Endothelial cell of umbilical vein (primary cell): ENCODE data around the gene PRKAB1. TPM values are rescaled to one million over a fixed set of nuclear protein-coding genes. Genes with fewer than 3 reads are reported as not detected.

Experiments
- BruUV-seq: library from RNA; stranded (reverse); fragments of 400-500 nt; replicated peaks from 2 replicates; lab custom pipeline; 2021; lab: Mats Ljungman, UMichigan
- CTCF ChIA-PET: fragments of 300-600, 350-600 bp; sonication (Branson Sonifier 250); formaldehyde crosslinking; loops from one replicate; lab custom pipeline; 2021; ENCODE audit warnings: antibody characterized with exemption, inconsistent platforms; lab: Charles Lee
- POLR2A ChIA-PET: fragments of 300-600, 350-600 bp; sonication (Branson Sonifier 250); formaldehyde crosslinking; loops from one replicate; lab custom pipeline; 2021; ENCODE audit warnings: antibody characterized with exemption, inconsistent platforms; lab: Charles Lee
- DNase-seq: peaks from one replicate; pipeline ENCODE4 v3.0.0-alpha.2; 2011; ENCODE audit warnings: low read depth, low spot score
- FAIRE-seq: peaks from 2 replicates; lab custom pipeline; 2011; peaks lifted over from hg19 to GRCh38; lab: Jason Lieb, UNC
- H2AFZ ChIP-seq: 2 replicates; pipeline ENCODE4 v1.6.0; 2012; ENCODE audit warnings: low read depth, low read length, control low read depth, inconsistent platforms
- H3K27ac ChIP-seq: 2 replicates; pipeline ENCODE4 v1.5.1; 2011; ENCODE audit warnings: low read depth, mild to moderate bottlenecking, control low read depth, low read length, moderate library complexity; ENCODE audit not compliant: insufficient read depth
- H3K27me3 ChIP-seq, 2 experiments: 2 replicates each; pipeline versions ENCODE4 v1.6.0 to v1.6.1; 2011; ENCODE audit warnings: low read length in 2 of 2, mixed read lengths in 1 of 2; ENCODE audit not compliant: control insufficient read depth in 2 of 2, insufficient read depth in 2 of 2
- H3K36me3 ChIP-seq, 2 experiments: 2 replicates in 1 of 2; 3 replicates in 1 of 2; pipeline ENCODE4 v1.5.1; 2011; ENCODE audit warnings: low read length in 2 of 2, mild to moderate bottlenecking in 1 of 2, moderate library complexity in 1 of 2; ENCODE audit not compliant: control insufficient read depth in 2 of 2, insufficient read depth in 2 of 2; ENCODE audit errors: extremely low read depth in 1 of 2
- H3K4me1 ChIP-seq: 3 replicates; pipeline ENCODE4 v1.5.1; 2011; ENCODE audit warnings: mild to moderate bottlenecking, low read length; ENCODE audit not compliant: control insufficient read depth, insufficient read depth; ENCODE audit errors: extremely low read depth
- H3K4me2 ChIP-seq: 2 replicates; pipeline ENCODE4 v1.6.1; 2011; ENCODE audit warnings: low read length, control low read depth, mixed read lengths; ENCODE audit not compliant: insufficient read depth
- H3K4me3 ChIP-seq, 3 experiments: fragments of 200-600 bp in 1 of 3; sonication (generic), shearing (Covaris generic) in 1 of 3; replicated peaks in 1 of 3; 2 replicates each; pipeline ENCODE4 v1.5.1; 2011 to 2016; ENCODE audit warnings: control low read depth in 3 of 3, low read length in 3 of 3, mild to moderate bottlenecking in 2 of 3, inconsistent platforms in 1 of 3, low read depth in 1 of 3, moderate library complexity in 1 of 3; ENCODE audit not compliant: insufficient read depth in 1 of 3
- H3K79me2 ChIP-seq: 2 replicates; pipeline ENCODE4 v1.6.0; 2012; ENCODE audit warnings: low read length, inconsistent platforms; ENCODE audit not compliant: control insufficient read depth, insufficient read depth
- H3K9ac ChIP-seq: replicated peaks from 2 replicates; pipeline ENCODE3; 2011; ENCODE audit warnings: low read length, control low read depth; ENCODE audit not compliant: insufficient read depth; ENCODE audit errors: extremely low read depth
- H3K9me1 ChIP-seq: replicated peaks from 3 replicates; pipeline ENCODE4 v1.6.0; 2011; ENCODE audit warnings: mild to moderate bottlenecking, low read length; ENCODE audit not compliant: control insufficient read depth, insufficient read depth; ENCODE audit errors: extremely low read depth
- H3K9me3 ChIP-seq: replicated peaks from 2 replicates; pipeline ENCODE4 v1.5.1; 2012; ENCODE audit warnings: low read length, inconsistent platforms; ENCODE audit not compliant: control insufficient read depth, insufficient read depth
- H4K20me1 ChIP-seq: replicated peaks from 2 replicates; pipeline ENCODE3; 2011; ENCODE audit warnings: mild to moderate bottlenecking, low read length; ENCODE audit not compliant: control insufficient read depth, insufficient read depth; ENCODE audit errors: extremely low read depth
- FOS ChIP-seq: IDR thresholded peaks from 2 replicates; pipeline ENCODE4 v1.6.1; 2011; ENCODE audit warnings: mild to moderate bottlenecking, low read length, moderate library complexity, borderline replicate concordance; ENCODE audit not compliant: insufficient read depth
- GATA2 ChIP-seq: IDR thresholded peaks from 2 replicates; pipeline ENCODE4 v1.7.0; 2011; ENCODE audit warnings: low read depth, mild to moderate bottlenecking, moderate library complexity, mixed read lengths, low read length; ENCODE audit not compliant: insufficient read length, insufficient read depth
- POLR2AphosphoS5 ChIP-seq: IDR thresholded peaks from 2 replicates; pipeline ENCODE4 v1.6.1; 2012; ENCODE audit warnings: low read depth, mild to moderate bottlenecking, control low read depth, low read length, moderate library complexity; ENCODE audit not compliant: insufficient read depth
- dilution Hi-C: fragments of 300-500 bp; cut with MboI; formaldehyde crosslinking; loops from one replicate; pipeline ENCODE4 v1.15.0; 2019; ENCODE audit warnings: low sequenced_read_pairs; ENCODE audit not compliant: extremely low pct_ligation_motif_present
- intact Hi-C: fragments of 100-400 bp; cut with micrococcal nuclease; formaldehyde crosslinking; loops from one replicate; pipeline ENCODE4 v1.10.0; 2022
- polyA plus RNA-seq, 4 experiments: library from polyadenylated mRNA; depleted of rRNA in 3 of 4; stranded (reverse) in 3 of 4; unstranded in 1 of 4; fragments of >200 nt; gene quantifications; 2 replicates each; pipeline versions ENCODE4 v1.2.1 to v1.2.3, GENCODE V29; 2011 to 2012; ENCODE audit warnings: missing spikeins in 1 of 4
- total RNA-seq: library from RNA; stranded (reverse); gene quantifications from 2 replicates; pipeline ENCODE4 v1.2.3, GENCODE V29; 2021
- TF ChIP-seq, protein P1 (sequence below): IDR thresholded peaks from 2 replicates; pipeline ENCODE4 v1.6.1; 2011; ENCODE audit not compliant: insufficient read depth, insufficient read length

PRKAB1 gene
- total and polyA plus RNA-seq, 2 donors (not counting 3 experiments of a cell fraction or from before 2014, with no cell fraction given) = 23.1 to 27.0 TPM

GRCh38 chr12:119711693-119712092 lies 43.8 kb downstream of the PRKAB1 start:
- intact Hi-C loops = no loop called here
- Histone ChIP-seq H3K36me3 (no peaks in the 10 kb centered on the region), H3K9ac (no peak overlapping the region), H4K20me1 (no peaks in the 10 kb centered on the region), H3K79me2 (no peaks in the 10 kb centered on the region), H3K4me1 (peaks cover 15% of the 10 kb centered on the region), H3K27me3 (no peaks in the 10 kb centered on the region), H3K9me3 (no peaks in the 10 kb centered on the region), H3K27ac (no peak overlapping the region), H2AFZ (no peak overlapping the region), H3K4me2 (no peak overlapping the region), H3K4me3 (no peak overlapping the region), H3K9me1 (no peaks in the 10 kb centered on the region)
- BruUV-seq = no TSS peak
- dilution Hi-C loops = no loop called here
- CTCF ChIA-PET = interaction anchor here (2.1 to 2.5 kb wide), 2 partner anchors 12 to 70 kb away, joined by 7 to 14 read pairs; no protein-coding TSS in a partner anchor
- no peak for DNase-seq
- no peak for FAIRE-seq
- POLR2A ChIA-PET = no interaction called here
- no peak for TF ChIP-seq FOS
- TF ChIP-seq, protein P1, sequence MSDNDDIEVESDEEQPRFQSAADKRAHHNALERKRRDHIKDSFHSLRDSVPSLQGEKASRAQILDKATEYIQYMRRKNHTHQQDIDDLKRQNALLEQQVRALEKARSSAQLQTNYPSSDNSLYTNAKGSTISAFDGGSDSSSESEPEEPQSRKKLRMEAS = no peak
- TF ChIP-seq POLR2AphosphoS5 = no peak

- Histone ChIP-seq H3K4me3 (no peak overlapping the region), H2AFZ (no peak overlapping the region), H3K4me1 (peaks cover 20% of the 10 kb centered on the region), H3K27me3 (no peaks in the 10 kb centered on the region), H4K20me1 (no peaks in the 10 kb centered on the region), H3K9me1 (no peaks in the 10 kb centered on the region), H3K9ac (no peak overlapping the region), H3K27ac (no peak overlapping the region), H3K36me3 (no peaks in the 10 kb centered on the region), H3K79me2 (no peaks in the 10 kb centered on the region), H3K9me3 (no peaks in the 10 kb centered on the region), H3K4me2 (no peak overlapping the region)
- BruUV-seq = no TSS peak
- no peak for TF ChIP-seq GATA2
- POLR2A ChIA-PET = no interaction called here
- dilution Hi-C loops (no loop called here), intact Hi-C loops (no loop called here)
- FAIRE-seq = no peak
- DNase-seq = no peak
- CTCF ChIA-PET = interaction anchor here (2.5 kb wide), 1 partner anchor 69 kb away, joined by 14 read pairs; no protein-coding TSS in a partner anchor
Measured at GRCh38 chr12:119712721-119713120, 44.8 kb downstream of the PRKAB1 start.
